Hepatic stellate cell (primary cell): Measurements from ENCODE around the gene MAL.

Experiments
- DNase-seq: peaks from one replicate; pipeline ENCODE4 v3.0.0; 2011; ENCODE audit warnings: low spot score

Gene MAL

DNA sequence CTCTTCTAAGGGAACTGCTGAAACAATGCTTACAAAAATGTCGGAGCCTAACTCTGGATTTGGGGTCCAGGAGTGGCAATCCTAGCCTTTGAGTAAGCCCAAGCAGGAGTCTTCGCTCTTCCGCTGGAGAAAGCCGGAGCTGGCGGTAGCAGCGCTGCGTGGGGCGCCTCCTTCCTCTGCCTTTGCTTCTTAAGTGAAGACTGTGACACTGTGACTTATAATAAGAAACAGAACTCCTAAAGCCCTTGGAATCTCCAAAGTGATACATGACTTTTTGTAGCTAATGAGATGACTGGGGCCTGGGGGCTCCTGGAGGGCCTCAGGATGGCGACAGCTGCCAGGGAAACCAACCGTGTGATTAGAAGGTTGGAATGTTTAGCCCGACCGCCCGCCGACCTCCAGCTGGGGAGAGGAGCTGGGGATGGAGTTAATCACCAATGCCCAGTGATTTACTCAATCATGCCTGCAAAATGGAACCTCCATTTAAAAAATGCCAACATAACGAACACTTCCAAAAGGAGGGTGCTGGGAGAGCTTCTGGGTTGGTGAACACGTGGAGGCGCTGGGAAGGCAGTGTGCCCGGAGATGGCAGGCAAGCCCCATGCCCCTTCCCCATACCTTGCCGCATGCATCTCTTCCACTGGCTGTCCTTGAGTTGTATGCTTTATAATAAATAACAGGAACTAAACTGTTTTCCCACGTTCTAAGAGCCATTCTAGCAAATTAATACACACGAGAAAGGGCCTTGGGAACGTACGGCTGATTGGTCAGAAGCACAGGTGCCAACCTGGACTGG lies 29.0 kb upstream of the MAL start:
- no peak for DNase-seq

DNA sequence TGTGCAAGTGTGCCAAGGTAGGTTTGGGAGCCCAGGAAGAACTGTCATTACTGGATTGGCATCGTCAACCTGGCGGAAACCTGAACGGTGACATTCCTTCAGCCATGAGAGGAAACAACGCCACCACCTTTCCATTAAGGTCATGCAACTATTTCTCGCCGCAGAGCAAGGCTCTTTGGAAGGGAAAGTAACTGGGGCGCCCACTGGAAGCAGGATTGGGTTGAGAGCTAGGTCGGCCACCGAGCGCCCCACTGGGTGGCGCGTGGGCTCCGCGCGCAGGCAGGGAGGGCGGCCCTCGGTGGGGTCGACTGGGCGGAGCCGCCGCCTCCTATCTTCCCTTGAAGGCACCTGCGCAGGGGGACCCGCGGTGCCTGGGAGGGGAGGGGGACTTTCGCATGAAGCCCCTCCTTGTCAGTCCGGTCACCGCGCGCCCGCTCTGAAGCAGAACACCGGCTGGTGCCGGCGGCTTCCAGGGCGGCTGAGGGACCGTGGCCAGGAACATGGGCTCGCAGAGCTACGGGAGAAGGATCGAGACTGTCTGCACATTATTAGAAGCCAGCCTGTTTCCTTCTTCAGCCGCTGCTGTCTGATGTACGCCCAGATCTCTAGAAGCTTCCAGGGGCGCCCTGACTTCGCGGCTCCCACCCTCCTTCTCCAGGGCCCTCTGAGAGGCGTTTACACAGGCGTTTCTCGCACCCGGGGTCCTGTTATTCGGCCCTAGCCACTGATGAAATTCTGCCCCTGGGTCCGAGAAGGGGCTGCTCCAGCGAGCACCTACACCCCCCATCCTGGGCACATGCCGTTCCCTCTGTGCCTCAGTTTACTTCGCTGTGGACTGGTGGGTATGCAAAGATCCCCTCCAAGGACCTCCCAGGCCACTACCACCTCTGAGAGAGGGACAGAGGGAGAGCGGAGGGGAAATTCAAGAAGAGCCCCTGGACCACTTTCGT lies 27.3 kb upstream of the MAL start:
- no peak for DNase-seq

DNA sequence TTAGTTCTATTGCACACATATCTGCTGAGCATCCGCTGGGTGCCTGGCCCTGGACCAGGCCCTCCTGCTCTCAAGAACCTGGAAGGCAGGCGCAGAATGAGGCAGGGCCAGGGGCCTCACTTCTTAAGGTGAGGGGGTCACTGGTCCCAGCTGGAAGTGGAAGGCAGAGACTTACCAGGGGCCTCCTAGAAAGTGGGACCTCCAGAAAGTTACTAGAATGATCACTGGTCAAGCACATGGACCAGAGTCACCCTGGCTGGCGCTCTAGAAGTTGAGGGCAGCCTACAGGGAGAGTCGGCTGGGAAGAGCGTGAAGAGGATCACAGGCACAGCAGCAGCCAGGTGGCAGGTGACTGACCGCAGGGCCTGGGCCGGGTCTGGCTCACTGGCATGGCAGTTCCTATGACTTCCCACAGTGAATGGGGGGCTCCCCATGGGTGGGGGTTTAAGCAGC lies 26.1 kb upstream of the MAL start:
- DNase-seq, result no peak

DNA sequence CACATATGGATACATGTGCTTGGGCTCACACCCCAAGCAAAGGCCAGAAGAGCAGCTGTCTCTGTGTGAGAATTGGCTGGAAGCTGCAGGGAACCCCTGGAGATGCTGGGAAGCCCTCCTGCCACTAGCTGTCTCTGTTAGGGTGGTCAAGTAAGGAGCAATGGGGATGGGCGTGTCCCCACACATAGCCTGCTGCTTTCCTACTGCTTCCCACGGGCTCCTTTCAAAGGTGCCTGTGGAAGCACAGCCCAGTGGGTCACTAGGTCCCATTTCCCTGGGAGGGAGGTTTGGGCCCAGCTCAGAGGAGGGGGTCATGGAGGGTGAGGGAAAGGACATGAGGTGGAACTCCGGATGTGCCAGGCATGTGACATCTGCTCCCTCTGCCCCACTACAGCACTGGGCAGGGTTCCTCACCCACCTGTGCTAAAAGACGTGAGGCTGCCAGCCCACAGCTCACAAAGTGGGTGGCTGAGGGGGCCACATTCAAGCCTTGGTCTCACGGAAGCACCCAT lies 24.4 kb upstream of the MAL start:
- DNase-seq, result no peak

GRCh38 chr2:95001701-95002100 lies 23.8 kb upstream of the MAL start:
- DNase-seq, result no peak

- DNase-seq, result no peak
These were observed 23.0 kb upstream of the MAL start for GRCh38 chr2:95002498-95002897.

GRCh38 chr2:95004287-95004686 lies 21.2 kb upstream of the MAL start:
- DNase-seq, result no peak

DNA sequence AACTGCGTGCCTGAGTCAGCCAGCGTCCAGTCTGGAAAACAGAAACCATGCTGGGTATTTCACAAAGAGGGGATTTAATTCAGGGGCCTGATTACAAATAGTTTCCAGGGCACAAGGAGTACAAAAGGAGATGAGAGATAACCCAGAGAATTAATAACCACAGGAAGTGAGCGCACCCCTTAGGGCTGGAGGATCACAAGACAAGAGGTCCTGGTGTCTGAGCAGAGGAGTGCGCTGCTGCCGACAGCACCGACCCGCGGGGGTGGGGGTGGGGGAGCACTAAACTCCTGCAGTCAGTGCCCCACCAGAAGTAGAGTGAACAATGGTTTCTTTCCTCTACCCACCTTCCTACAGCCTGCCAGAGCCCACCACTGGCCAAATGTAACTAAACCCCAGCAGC lies 20.8 kb upstream of the MAL start:
- no peak for DNase-seq

DNA sequence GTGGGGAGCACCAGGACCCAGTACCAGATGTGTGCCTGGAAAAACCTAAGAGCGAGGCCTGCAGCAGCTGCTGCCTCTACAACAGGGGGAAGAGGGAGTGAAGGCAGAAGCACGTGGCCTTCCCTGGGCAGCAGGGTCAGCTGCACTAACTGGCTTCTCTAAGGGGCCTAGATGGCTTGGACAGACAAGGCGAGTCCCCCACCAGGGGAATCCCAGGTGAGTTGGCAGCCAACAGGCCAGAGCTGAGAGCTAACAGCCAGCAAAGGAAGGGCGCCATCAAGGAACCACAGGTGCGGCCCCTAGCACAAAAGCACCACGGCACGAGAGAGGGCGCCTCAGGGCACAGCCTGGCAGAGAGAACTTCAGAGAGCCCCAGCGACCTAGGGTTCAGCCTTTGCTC lies 19.8 kb upstream of the MAL start:
- no peak for DNase-seq

DNA sequence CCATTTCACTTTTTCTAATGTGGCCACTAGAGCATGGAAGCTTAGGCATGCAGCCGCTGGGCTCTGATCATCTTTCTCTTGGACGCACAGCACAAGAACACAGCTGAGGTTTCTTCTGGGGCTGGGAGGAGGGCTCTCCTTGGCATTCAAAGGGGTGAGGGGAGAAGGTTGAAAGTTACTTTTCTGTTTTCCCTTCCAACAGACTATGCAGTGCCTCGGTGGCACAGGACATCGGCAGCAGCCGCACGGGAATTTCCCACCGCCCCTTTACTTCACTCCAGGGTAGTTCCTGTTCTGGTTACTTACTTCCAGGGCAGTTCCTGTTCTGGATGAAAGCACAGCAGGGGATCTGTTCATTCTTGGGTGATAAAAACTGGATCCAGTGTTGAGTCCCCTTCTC lies 18.9 kb upstream of the MAL start:
- DNase-seq, result no peak

DNA sequence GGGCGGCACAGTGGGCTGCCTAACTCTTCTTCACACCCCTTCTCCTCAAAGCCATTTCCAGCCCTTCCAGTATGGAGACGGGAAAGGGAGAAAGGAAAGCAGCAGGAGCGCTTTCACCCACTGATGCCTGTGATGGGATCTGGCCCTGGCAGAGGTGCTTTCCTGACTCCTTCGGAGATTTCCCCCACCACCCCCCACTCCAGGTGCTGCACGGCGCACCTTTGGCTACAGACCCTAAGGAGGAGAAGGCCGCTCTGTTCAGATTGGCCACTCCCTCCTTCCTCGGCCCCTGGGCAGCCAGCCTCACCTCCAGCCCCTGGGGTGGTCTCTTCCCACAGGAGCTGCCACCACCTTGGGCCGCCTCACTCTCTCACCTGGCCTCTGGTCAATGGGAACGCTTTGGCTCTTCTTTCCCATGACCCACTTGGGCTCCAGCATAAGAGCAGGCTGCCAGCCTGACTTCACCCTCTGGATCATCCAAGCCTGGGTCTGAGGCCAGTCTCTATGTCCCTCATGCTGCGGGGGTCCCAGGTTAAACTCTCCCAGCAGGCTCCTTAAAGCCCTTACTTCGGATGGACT lies 18.4 kb upstream of the MAL start:
- no peak for DNase-seq

DNA sequence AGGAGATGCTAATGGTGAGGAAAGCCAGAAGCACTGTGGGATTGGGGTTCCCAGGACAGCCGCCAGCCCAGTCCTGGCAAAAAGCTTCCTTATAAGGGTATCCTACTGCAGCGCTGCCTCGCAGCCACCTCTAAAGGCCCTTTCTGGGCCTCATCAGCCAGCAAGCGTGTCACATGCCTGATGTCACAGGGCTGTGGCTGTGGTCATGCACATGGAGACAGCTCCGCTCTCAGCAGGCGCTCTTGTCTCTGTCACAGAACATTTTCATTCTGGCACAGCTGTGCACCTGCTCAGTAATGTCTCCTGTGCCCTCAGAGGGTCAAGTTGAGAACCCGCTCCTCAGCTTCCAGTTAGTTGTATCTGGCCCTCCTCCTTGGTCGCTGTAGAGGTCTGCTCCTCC lies 17.7 kb upstream of the MAL start:
- no peak for DNase-seq

GRCh38 chr2:95008306-95008705 lies 17.2 kb upstream of the MAL start:
- no peak for DNase-seq

GRCh38 chr2:95008996-95009395 lies 16.5 kb upstream of the MAL start:
- no peak for DNase-seq

DNA sequence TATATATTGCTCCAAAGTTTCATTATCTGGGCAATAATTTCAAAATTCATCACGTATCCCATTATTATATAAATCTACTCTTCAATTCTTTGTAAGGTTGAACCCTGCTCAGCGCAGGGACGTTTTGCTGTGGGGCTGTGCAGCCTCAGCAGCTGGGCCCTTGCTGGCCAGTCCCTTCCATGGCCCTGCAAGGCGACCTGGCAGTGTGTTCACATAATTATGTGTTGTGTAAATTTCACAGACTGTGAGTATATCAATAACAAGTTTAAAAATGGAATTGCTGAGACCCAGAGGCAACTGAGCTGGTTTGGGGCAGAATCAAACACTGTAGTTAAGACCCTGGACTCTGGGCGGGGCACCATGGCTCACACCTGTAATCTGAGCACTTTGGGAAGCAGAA lies 16.1 kb upstream of the MAL start:
- no peak for DNase-seq

DNA sequence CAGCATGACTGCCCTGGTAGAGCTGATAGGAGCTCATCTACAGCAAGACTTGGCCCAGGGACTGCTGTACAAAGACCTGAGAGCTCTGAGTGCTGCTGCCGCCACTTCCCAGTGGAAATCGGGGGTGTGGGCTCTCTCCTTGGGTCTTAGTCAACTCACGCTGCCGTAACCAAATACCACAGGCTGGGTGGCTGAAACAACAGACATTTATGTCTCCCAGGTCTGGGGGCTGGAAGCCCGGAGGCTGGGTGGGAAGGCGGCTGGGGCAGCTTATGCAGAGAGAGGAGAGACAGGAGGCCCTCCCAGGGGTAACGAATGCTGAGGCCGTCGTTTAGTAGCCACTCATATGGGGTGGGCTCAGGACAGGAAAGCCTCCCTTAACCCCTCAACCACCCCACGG lies 15.4 kb upstream of the MAL start:
- DNase-seq, result no peak

DNA sequence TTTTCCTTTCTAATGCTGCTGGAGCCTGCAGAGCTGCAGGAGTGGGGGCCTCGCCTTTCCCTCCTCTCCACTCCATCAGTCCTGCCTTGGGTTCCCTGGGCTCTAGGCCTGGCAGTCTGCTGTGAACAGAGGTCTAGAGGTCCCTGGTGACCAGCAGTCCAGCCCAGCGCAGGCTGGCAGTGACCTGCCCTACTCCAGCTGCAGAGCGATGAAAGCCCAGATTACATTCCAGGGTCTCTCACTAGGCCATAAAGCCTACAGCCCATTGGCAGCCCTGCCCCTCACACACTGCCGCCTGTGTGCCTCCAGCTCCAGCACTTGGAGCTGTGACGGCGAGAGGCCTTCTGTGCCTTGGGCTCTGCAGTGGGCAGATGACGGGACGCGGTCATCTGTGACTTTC lies 14.8 kb upstream of the MAL start:
- DNase-seq, result no peak

GRCh38 chr2:95012881-95013550 lies 12.5 kb upstream of the MAL start:
- DNase-seq, result no peak

DNA sequence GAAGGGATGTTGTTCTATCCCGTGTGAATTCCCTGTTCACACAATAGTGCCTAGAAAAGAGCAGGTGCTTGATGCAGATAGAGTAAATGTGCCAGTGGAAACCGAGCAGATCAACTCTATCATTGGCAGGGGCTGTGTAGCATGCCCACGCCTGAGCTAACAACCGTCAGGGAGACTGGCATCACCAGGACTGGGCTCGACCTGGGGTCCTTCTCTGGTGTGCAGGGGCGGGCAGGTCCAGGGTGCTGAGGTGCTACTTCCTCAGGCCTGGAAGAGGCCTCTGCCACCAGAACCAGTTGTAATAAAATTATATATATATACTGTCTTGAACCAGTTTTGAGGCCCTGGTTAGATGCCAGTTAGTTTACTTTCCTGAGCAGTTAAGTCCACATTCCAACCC lies 11.8 kb upstream of the MAL start:
- DNase-seq, result no peak

GRCh38 chr2:95014126-95014708 lies 11.3 kb upstream of the MAL start:
- DNase-seq, result no peak

GRCh38 chr2:95015261-95015912 lies 10.1 kb upstream of the MAL start:
- DNase-seq, result no peak
